Measurements from ENCODE around the gene TNNT2. TPM values are rescaled to one million over a fixed set of nuclear protein-coding genes. Genes with fewer than 3 reads are reported as not detected.

Gene TNNT2
- total and polyA plus RNA-seq, 11 donors: 5,987 to 28,496 (median 7,745) TPM

GRCh38 chr1:201369209-201369608 is 8.3 kb downstream of the TNNT2 start:
- Histone ChIP-seq H3K4me3 (no peak overlapping the region), H3K4me1 (peaks cover 0 to 46% (median 15%) of the 10 kb centered on the region in 12 donors), H3K36me3 (peaks cover 0 to 99% (median 54%) of the 10 kb centered on the region in 9 donors), H3K9me3 (no peaks in the 10 kb centered on the region), H3K27me3 (no peaks in the 10 kb centered on the region), H3K27ac (peak overlapping the region; percentile 24 to 98 (median 67))
- 22 to 35% (median 29%) methylated on average over 6 of the region's 6 CpGs for WGBS, 4 donors
- TF ChIP-seq POLR2A (IDR thresholded peaks at IDR 0.05) (no peak), CTCF (IDR thresholded peaks at IDR 0.05) (no peak)
- DNase-seq: peak in 4 of 5 donors; percentile 59 to 85 (median 74)
- intact Hi-C loops (cut with DNase I): no loop called here
- peak; percentile 28 to 52 (median 40) for ATAC-seq

DNA sequence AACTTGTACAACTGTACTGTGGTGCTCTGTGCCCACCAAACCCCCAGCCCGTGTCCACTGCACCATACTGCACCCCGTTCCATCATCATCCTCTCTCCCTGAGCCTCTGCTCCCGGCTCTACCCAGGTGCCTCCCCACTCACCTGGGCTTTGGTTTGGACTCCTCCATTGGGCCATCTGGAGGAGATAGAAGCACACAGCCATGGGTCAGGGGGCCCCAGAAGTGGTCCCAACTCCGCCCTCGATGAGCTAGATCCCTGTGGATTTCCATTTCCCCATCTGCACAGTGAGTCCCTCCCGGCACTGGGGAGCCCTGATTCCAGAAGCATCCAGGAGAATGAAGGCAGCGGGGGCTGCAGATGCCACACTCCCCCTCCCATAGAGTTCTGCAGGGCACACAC is 10.8 kb downstream of the TNNT2 start:
- intact Hi-C loops (cut with DNase I): no loop called here
- Histone ChIP-seq H3K9me3 (no peaks in the 10 kb centered on the region), H3K4me1 (peaks cover 0 to 52% (median 20%) of the 10 kb centered on the region in 12 donors), H3K27ac (peak overlapping the region in 3 of 12 donors; percentile 12 to 98 (median 90)), H3K36me3 (peaks cover 0 to 99% (median 69%) of the 10 kb centered on the region in 9 donors), H3K4me3 (no peak overlapping the region), H3K27me3 (no peaks in the 10 kb centered on the region)
- DNase-seq: peak in 2 of 5 donors; percentile 24 to 40
- 66 to 70% (median 68%) methylated on average over 7 of the region's 7 CpGs for WGBS, 4 donors
- ATAC-seq: peak in 3 of 4 donors; percentile 0 to 1 (median 1)
- TF ChIP-seq CTCF (IDR thresholded peaks at IDR 0.05) (no peak), POLR2A (IDR thresholded peaks at IDR 0.05) (no peak)

DNA sequence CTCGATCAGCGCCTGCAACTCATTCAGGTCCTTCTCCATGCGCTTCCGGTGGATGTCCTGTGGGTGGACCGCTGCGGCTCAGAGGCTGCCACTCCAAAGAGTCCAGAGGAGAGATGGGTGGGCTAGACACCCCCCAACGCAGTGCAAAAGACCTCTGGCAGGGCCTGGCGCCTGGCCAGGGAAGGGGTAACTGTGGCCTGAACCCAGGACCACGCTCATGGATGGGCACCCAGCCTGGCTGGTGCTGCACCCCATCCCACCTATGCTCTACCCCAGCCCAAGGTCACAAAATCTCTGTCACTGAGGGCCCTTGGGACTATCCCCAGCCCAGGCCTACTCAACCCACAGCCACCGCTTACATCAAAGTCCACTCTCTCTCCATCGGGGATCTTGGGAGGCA is 12.2 kb downstream of the TNNT2 start:
- H3K9me3 ChIP-seq: no peaks in the 10 kb centered on the region
- no peak overlapping the region for H3K4me3 ChIP-seq
- DNase-seq (peak in 2 of 5 donors; percentile 52 to 61), ATAC-seq (peak in 3 of 4 donors; percentile 1)
- 59 to 71% (median 63%) methylated on average over 7 to 11 of the region's 11 CpGs for WGBS, 4 donors
- H3K27me3 ChIP-seq: no peaks in the 10 kb centered on the region
- TF ChIP-seq CTCF (IDR thresholded peaks at IDR 0.05) (no peak), POLR2A (IDR thresholded peaks at IDR 0.05) (no peak)
- H3K27ac ChIP-seq: peak overlapping the region in 5 of 12 donors; percentile 17 to 90 (median 45)
- H3K36me3 ChIP-seq: peaks cover 0 to 99% (median 68%) of the 10 kb centered on the region in 9 donors
- H3K4me1 ChIP-seq: peaks cover 0 to 41% (median 18%) of the 10 kb centered on the region in 12 donors
- intact Hi-C loops (cut with DNase I): no loop called here

DNA sequence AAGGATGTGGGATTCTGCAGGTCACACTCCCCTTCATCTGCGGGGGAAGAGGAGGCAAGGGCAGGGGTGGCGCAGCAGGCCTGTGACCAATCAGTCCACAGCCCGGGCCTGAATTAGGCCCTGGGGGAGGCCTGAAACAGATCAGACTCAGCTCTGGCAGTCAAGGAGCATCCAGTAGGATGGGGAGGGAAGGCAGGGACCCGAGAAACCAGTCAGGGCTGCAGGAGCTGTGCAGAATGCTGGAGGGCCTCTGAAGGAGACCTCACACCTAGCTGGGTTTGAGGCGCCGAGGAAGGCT is 12.7 kb downstream of the TNNT2 start:
- H3K36me3 ChIP-seq: peaks cover 0 to 99% (median 71%) of the 10 kb centered on the region in 9 donors

More for the DNA sequence above, 12.7 kb downstream of the TNNT2 start:
- whole genome bisulfite sequencing, 4 donors: 68 to 77% (median 71%) methylated on average over 6 of the region's 6 CpGs
- TF ChIP-seq POLR2A (IDR thresholded peaks at IDR 0.05) (no peak), CTCF (IDR thresholded peaks at IDR 0.05) (no peak)
- Histone ChIP-seq H3K9me3 (no peaks in the 10 kb centered on the region), H3K27me3 (no peaks in the 10 kb centered on the region), H3K4me3 (no peak overlapping the region), H3K27ac (peak overlapping the region in 4 of 12 donors; percentile 11 to 48 (median 38)), H3K4me1 (peaks cover 0 to 36% (median 16%) of the 10 kb centered on the region in 12 donors)
- DNase-seq (peak in 2 of 5 donors; percentile 21 to 29), ATAC-seq (no peak)
- intact Hi-C loops (cut with DNase I): loop anchor here in 3 of 10 donors (5.0 kb wide), 1 partner anchor 112 kb away; no protein-coding TSS in a partner anchor
